Ramos (cell line): ENCODE measurements around the gene MKI67.

Experiments used
- in situ Hi-C: fragments of 300-500 bp; cut with MboI; formaldehyde crosslinking; loops from one replicate; pipeline ENCODE4 v1.14.3; 2022; ENCODE audit warnings: low sequenced_read_pairs; ENCODE audit not compliant: unreplicated experiment

The MKI67 gene

GRCh38 chr10:128068398-128069285, 57.6 kb downstream of the MKI67 start:
- in situ Hi-C loops, result no loop called here

- in situ Hi-C loops, result no loop called here
Measured at GRCh38 chr10:128067691-128068397, 58.4 kb downstream of the MKI67 start.

GRCh38 chr10:128066870-128067382, 59.3 kb downstream of the MKI67 start:
- in situ Hi-C loops, result no loop called here

GRCh38 chr10:128065881-128066534, 60.2 kb downstream of the MKI67 start:
- in situ Hi-C loops, result no loop called here

GRCh38 chr10:128064970-128065580, 61.1 kb downstream of the MKI67 start:
- in situ Hi-C loops, result no loop called here

- in situ Hi-C loops, result no loop called here
Measured at GRCh38 chr10:128064108-128064969, 61.9 kb downstream of the MKI67 start.

GRCh38 chr10:128063736-128064107, 62.5 kb downstream of the MKI67 start:
- in situ Hi-C loops, result no loop called here

- in situ Hi-C loops, result no loop called here
Measured at GRCh38 chr10:128062881-128063563, 63.2 kb downstream of the MKI67 start.

- in situ Hi-C loops, result no loop called here
Measured at GRCh38 chr10:128062331-128062880, 63.8 kb downstream of the MKI67 start.

GRCh38 chr10:128061306-128062300, 64.6 kb downstream of the MKI67 start:
- in situ Hi-C loops, result no loop called here

- in situ Hi-C loops, result no loop called here
Measured at GRCh38 chr10:128060341-128061250, 65.6 kb downstream of the MKI67 start.

GRCh38 chr10:128059982-128060293, 66.3 kb downstream of the MKI67 start:
- in situ Hi-C loops, result no loop called here

- in situ Hi-C loops, result no loop called here
Measured at GRCh38 chr10:128059266-128059981, 66.8 kb downstream of the MKI67 start.

- in situ Hi-C loops, result no loop called here
Measured at GRCh38 chr10:128058750-128059134, 67.5 kb downstream of the MKI67 start.

GRCh38 chr10:128058106-128058749, 68.0 kb downstream of the MKI67 start:
- in situ Hi-C loops, result no loop called here
